GF-D8 (cell line): Measurements from ENCODE around the gene THSD4.

ENCODE experiments used
- DNase-seq: peaks from one replicate; lab custom pipeline; 2025; lab: John Stamatoyannopoulos, UW

THSD4 gene

GRCh38 chr15:71454462-71454996, 339.3 kb downstream of the THSD4 start:
- DNase-seq: no peak

DNA sequence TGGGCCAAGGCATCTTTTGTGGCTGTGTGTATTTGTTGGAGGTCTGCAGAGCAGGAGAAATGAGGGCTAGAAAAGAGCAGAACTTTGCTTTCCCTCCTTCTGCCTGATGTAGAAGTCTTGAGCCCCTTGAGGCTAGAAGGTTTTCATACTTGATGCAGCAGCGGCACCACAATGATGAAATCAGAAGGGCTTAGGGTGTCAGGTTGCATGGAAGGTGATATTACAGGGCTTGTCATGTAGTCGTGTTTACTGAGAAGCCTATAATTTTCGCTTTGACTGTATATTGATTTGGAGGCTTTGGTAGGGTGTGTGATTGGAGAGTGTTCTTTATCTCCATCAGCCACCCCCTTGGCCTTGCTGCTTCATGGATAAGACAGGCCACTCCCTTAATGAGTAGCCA, 339.8 kb downstream of the THSD4 start:
- no peak for DNase-seq

DNA sequence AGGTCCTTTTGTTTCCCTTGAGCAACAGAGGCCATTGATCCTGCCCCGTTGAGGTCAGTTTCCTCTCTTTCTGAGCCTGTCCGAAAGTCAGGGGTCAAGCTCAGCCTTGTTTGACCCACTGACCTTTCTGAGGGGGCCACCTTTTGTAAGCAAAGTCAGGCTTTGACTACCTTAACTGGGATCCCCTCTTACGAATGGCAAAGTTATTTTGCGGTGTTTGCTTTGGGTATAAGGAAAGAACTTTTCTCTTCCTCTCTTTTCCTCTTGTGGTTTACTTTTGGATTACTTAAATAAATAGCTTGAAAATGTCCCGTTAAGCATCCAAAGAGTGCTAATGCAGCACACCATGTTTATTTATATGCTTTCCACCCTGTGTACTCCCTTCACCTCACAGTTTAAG, 340.6 kb downstream of the THSD4 start:
- no peak for DNase-seq

DNA sequence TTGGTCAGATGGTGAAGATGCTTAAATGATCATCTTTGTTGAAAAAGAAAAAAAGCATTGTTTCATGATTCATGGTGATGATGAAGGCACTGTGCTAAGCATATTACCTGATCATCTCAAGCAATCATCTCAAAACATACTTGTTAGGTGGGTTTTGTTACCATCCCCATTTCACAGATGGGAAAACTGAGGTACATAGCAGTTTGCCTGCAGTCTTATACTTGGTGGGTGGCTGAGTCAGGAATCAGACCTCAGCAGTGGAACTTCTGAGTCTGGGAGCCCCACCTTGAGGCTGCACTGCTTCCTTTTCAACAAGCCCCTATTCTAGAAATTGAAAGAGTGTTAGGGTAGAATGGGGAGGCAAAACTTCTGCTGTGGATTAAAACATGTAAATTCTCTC, 341.1 kb downstream of the THSD4 start:
- no peak for DNase-seq

GRCh38 chr15:71456811-71457210, 341.5 kb downstream of the THSD4 start:
- DNase-seq: no peak

DNA sequence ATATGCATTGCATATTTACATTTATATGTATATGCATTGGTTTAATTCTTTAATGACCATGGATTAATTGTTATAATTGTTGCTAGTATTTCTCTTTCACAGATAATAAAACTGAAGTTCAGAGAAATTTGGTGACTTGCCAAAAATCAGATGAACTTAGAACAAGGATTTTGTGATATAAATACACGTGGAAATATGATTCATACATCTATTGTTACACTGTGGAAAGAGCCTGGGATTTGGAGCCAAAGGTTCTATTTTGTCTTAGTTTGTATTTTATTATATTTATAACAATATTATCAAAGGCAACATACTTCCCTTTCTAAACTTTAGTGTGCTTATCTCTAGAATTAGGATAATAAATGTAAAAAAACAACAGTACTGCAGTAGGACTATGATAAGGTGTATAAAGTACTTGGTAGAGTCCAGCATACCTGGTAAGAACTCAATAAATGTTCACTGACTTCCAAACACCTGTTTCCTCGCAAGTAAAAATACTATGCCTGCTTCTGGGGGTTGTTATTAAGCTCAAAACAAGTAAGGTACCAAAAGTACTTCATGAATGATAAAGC, 342.9 kb downstream of the THSD4 start:
- no peak for DNase-seq

DNA sequence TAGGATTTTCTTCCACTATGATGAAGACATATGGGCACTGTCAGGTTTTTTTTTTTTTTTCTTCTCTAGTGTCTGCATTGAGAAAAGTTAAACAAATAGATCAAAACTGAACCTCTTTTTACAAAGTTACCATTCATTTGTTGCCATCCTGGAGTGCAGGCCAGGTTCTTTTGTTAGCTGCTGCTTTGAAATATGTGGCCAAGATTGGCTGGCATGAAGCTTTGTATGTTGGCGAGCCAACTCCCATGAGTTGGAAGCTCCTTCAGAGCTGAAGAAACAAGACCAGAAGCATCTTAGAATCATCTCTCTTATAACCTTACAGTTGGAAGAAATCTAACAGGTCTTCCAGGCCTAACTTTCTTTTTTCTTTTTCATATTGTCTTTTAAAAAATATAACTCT, 346.5 kb downstream of the THSD4 start:
- no peak for DNase-seq

GRCh38 chr15:71462638-71463037, 347.4 kb downstream of the THSD4 start:
- no peak for DNase-seq

- DNase-seq: no peak
These were observed 347.9 kb downstream of the THSD4 start for GRCh38 chr15:71463156-71463665.

DNA sequence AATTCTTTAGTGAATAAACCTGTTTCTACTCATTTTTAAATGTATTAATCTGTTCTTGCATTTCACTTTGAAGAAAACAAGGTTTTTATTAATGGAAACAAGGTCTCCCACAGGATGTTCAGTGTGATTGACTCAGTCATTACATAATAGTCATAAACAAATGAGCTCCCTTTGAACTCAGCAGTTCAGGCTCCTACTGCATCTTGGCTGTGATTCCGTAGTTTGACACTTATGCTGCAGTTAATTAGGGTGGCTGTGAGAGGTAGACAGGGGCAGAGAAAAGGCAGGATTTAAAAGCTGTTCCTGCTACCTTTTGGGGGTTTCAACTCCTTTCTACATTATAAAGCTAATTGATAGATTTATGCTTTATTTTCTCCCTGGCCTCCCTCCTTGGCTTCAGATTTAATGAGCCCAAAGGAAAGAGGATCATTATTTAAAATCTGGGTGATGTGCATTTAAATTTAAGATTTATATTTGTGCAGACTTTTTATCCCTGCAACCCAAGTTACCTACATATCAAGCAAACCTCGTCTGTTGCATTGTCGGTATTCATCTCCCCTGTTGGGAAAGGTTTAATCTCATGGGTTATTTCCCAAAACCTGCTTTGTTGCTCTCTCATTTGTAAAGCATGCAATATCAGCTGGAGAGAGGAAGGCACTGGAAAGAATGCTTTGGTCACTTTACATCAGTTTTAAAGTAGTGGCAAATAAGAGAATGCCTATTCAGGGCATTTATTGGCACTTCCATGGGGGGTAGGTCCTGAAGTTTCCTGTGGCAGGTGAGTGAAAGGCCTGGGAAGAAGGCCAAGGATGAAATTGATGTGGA, 350.1 kb downstream of the THSD4 start:
- DNase-seq: no peak

DNA sequence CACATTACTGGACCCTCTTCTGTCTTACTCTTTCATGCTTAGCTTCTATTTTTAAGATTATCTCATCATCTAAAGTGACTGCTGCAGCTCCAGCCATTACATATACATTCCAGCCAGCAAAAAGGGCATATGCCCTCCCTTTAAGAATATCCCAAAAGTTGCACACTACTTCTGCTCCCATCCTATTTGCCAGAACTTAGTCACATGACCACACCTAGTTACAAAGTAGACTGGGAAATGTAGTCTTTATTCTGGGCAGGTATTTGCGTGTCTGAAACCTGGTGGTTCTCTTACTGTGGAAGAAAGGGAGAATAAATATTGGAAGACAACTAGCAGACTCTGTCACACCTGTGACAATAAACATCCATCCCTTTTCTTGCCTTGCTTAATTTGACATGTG, 353.4 kb downstream of the THSD4 start:
- DNase-seq: no peak

DNA sequence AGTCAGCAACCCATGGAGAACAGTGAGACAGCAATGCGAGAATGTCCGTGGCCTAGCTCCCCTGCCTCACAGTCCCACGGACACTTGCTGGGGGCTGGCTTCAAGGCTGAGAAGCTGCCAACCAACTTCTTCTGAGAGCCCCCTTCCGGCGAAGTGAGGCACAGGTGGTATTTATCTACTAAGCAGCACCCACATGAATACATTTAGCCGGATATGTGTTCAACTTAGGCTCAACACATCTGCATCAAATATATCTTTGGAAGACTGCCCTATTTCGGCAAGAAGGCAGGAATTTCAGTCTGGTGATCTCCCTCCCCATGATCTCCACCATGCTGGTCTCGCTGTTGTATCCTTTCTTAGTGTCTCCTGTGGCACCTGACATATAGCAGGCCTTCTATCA, 354.1 kb downstream of the THSD4 start:
- no peak for DNase-seq

DNA sequence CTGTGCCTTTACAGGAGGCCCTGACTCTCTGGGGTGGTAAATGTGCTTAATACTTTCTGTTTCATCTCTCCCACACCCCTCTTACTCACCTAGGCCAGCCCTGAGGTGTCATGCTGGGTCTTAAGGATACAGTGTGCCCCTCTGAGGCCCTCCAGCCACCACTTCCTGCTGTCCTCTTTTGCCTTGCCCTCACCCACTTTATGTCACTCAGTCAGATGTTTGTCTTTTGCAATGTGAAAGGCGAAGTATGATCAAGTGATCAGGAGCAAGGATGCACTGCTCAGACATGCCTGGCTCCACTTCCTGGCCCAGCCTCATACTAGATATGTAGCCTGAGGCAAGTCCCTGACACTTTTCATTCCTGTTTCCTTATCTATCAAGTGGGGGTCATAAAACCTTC, 356.1 kb downstream of the THSD4 start:
- DNase-seq: no peak

- no peak for DNase-seq
These were observed 357.3 kb downstream of the THSD4 start for GRCh38 chr15:71472566-71472965.

GRCh38 chr15:71473751-71474150, 358.5 kb downstream of the THSD4 start:
- DNase-seq: no peak

DNA sequence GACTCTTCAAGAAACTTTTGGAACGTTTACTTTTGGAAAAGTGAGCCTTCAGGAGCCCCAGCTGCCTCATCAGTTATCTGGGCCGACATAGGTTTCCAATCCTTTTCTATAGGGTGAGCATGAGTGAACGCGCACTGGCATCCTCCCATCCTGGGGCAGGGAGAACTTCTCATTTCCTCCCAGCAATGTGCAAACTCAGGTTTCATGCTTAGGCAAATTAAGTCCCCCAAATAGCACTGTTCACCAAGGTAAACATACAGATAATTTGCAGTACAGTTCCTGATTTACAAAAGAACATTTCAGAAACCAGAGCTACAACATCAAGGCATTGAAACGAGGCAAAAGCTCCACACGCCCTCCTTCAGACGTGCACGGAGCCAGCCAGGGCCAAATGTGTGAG, 361.6 kb downstream of the THSD4 start:
- no peak for DNase-seq

DNA sequence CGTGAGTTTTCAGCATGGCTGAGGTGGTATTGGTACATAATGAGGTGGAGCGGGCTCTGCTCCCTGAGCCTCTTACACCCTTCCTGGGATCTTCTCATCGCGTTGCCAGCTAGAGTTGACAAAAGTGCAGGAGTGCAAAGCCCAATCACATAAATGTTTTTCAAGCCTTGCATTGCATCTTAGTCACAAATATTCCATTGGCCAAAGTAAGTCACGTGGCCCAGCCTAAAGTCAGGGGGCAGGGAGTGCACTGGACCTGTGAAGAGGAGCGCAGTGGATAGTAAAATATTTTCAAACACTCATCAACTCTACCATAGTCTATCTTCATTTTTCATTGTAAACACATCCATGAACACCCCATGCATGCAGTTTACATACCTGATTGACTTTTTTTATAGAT, 365.3 kb downstream of the THSD4 start:
- DNase-seq: no peak

DNA sequence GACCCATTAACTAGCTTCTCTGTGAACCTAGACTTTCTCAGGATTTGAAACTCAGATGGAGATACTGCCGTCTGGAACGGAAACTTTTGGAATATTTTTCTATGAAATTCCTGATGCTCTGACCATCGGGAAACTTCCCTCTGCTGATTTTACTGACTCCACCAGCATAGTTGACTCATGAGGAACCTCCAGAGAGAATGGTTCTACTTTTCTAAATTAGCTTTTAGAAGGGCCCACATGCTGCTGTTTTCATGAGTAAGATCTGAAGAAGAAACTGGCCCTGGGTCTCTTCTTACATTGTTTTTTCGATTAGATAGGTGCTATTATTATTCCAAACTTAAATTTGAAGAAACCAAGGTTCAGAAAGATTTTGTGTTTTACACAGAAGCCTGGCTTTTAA, 368.8 kb downstream of the THSD4 start:
- DNase-seq: no peak

- DNase-seq: no peak
These were observed 369.9 kb downstream of the THSD4 start for GRCh38 chr15:71485094-71485693.

DNA sequence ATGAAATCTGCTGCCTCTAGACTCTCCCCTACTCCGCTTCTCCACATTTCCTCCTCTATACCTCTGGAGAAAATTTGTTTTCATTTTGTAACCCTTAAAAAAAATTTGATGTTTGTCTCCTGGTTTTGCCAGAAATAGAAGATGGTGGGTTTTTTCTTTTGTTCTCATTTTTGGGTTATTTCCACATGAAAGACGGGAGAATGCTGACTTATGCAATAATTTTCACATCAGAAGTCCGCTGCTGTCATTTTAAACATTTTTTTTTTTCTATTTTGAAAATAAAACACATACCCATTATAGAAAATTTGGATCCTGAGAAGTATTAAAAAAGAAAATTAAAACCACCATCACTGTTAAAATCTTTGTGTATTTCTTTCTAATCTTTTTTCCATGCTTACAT, 374.3 kb downstream of the THSD4 start:
- DNase-seq: no peak

DNA sequence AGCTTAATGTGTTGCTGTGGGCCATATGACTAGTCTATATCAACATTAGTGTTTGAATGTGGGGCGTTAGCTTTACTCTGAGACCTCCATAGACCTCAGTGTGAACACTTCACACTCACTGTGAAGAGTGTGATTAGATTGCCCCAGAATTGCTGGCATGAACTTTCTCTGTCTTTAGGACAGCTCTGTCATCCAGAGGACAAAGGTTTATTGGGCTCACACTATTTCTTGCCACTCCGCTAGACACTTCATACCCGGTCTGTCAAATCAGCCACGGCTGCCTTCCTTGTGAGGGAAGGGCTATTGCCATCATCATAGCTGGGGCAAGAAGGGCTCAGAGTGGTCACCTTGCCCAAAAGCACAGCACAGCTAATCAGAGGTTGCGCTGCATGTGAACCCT, 378.3 kb downstream of the THSD4 start:
- no peak for DNase-seq

DNA sequence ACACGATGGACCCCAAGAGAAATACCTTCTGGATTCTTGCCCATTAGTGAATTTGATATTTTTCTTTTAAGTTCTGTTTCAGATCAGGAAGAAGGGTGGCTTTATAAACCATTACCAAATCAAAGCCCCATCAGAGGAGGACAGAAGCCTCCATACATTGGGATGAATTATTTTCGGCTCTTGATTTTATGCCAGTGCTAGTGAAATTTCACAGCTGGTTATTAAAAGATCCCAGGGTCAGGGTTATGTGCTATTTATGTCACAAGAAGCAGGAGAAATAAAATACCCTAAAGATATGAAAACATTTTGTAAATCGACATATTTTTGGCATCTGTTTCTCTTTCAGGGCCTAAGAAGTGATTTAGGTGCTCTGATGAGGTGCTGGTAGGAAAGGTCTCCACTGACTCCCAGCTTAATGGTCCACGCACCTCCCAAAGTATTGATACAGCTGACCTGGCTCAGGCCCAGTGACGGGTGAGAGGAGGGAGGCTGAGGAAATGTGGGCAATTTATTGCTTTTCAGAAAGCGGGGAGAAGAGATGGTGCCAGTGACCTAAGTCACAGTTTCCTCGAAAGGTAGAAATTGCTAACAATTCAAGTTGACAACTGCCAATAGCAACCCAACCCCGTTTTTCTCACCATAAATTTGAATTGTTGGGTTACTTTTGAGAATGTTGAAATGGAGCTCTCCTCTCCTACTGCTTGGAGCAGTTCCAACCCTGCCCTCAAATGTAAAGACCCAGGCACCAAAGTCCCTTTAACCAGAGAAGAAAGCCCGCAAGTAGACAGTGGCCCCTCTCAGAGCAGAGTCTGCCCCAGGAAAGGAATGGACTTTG, 379.5 kb downstream of the THSD4 start:
- no peak for DNase-seq
